Activated CD8-positive, alpha-beta T cell treated with anti-CD3 and anti-CD28 coated beads for 36 hours (primary cell): ENCODE measurements around the gene DNPH1. TPM values are rescaled to one million over a fixed set of nuclear protein-coding genes. Genes with fewer than 3 reads are reported as not detected.

ENCODE experiments used
- ATAC-seq: fragments of 200-7000 bp; cut with Tn5 transposase; one replicate; pipeline ENCODE4 v1.10.0; 2021; ENCODE audit warnings: mild to moderate bottlenecking, moderate library complexity
- CTCF ChIA-PET: fragments of 350-600 bp; sonication (Branson Sonifier 250); formaldehyde crosslinking; loops from one replicate; lab custom pipeline; 2021; ENCODE audit warnings: antibody characterized with exemption; lab: Charles Lee
- POLR2A ChIA-PET: fragments of 350-600 bp; sonication (Branson Sonifier 250); formaldehyde crosslinking; loops from one replicate; lab custom pipeline; 2021; ENCODE audit warnings: antibody characterized with exemption; lab: Charles Lee
- DNase-seq: peaks from one replicate; pipeline ENCODE4 v3.0.0-alpha.2; 2020
- H3K27ac Mint-ChIP-seq: one replicate; pipeline ENCODE4 v1.8.0; 2021; ENCODE audit warnings: mild to moderate bottlenecking, mixed read lengths
- H3K27me3 Mint-ChIP-seq: one replicate; pipeline ENCODE4 v1.8.0; 2021; ENCODE audit warnings: mixed read lengths
- H3K36me3 Mint-ChIP-seq: one replicate; pipeline ENCODE4 v1.8.0; 2021; ENCODE audit warnings: low read depth, mixed read lengths
- H3K4me1 Mint-ChIP-seq: one replicate; pipeline ENCODE4 v1.8.0; 2021; ENCODE audit warnings: low read depth, mixed read lengths
- H3K4me3 Mint-ChIP-seq: one replicate; pipeline ENCODE4 v1.8.0; 2021; ENCODE audit warnings: mild to moderate bottlenecking, moderate library complexity, mixed read lengths
- H3K9me3 Mint-ChIP-seq: one replicate; pipeline ENCODE4 v1.8.0; 2021; ENCODE audit warnings: mixed read lengths
- CTCF ChIP-seq: fragments of 200-600 bp; IDR thresholded peaks from one replicate; pipeline ENCODE4 v1.8.0; 2022; ENCODE audit warnings: antibody characterized with exemption, mild to moderate bottlenecking
- intact Hi-C: fragments of 100-400 bp; cut with micrococcal nuclease; formaldehyde crosslinking; loops from one replicate; pipeline ENCODE4 v1.10.0; 2022
- total RNA-seq, 2 experiments: library from RNA; stranded (reverse); gene quantifications; one replicate each; pipeline ENCODE4 v1.2.3, GENCODE V29; 2021

The DNPH1 gene
- total RNA-seq, 2 experiments from 2014 or later = 86.2 to 86.5 TPM

DNA sequence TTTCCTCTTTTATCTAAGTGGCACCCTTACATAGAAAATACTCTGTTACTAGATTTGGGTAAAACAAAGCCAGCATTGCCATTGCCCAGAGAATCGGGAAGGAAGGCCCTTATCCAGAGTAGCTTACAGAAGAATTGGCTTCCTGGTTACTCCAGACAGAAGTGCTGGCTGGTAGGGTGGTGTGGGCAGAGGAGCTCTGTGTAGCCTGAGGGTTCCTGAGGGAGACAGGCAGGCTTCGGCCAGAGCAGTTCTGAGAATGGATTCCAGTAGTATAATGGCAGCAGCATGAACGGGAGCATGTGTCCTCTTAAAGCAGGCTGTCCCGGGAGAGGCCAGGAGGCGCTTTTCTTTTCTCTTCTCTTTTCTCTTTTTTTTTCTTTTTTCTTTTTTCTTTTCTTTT is 35.4 kb downstream of the DNPH1 start:
- CTCF ChIA-PET = interaction anchor here (1.1 kb wide), 1 partner anchor 21 kb away, joined by 3 read pairs; no protein-coding TSS in a partner anchor
- DNase-seq (no peak), ATAC-seq (no peak)
- Mint-ChIP-seq H3K9me3 (no peaks in the 10 kb centered on the region), H3K36me3 (peaks cover 25% of the 10 kb centered on the region), H3K4me1 (peaks cover 8% of the 10 kb centered on the region), H3K27ac (no peak overlapping the region), H3K4me3 (no peak overlapping the region), H3K27me3 (no peaks in the 10 kb centered on the region)
- intact Hi-C loops = no loop called here
- TF ChIP-seq CTCF = no peak
- POLR2A ChIA-PET = interaction anchor here (1.0 to 1.4 kb wide), 2 partner anchors 13 to 26 kb away, joined by 3 to 5 read pairs; no protein-coding TSS in a partner anchor

- DNase-seq = no peak
- CTCF ChIA-PET = no interaction called here
- Mint-ChIP-seq H3K4me1 (peaks cover 8% of the 10 kb centered on the region), H3K36me3 (peaks cover 31% of the 10 kb centered on the region), H3K27me3 (no peaks in the 10 kb centered on the region), H3K4me3 (no peak overlapping the region), H3K27ac (no peak overlapping the region), H3K9me3 (no peaks in the 10 kb centered on the region)
- TF ChIP-seq CTCF = no peak
- no peak for ATAC-seq
- intact Hi-C loops = no loop called here
- POLR2A ChIA-PET = no interaction called here
Measured at GRCh38 chr6:43192911-43193310, 36.4 kb downstream of the DNPH1 start.

GRCh38 chr6:43189776-43190304 is 39.4 kb downstream of the DNPH1 start:
- H3K27ac Mint-ChIP-seq = no peak overlapping the region
- H3K9me3 Mint-ChIP-seq = no peaks in the 10 kb centered on the region
- no peak for TF ChIP-seq CTCF
- DNase-seq (no peak), ATAC-seq (no peak)
- POLR2A ChIA-PET = no interaction called here
- H3K4me3 Mint-ChIP-seq = no peak overlapping the region
- peaks cover 21% of the 10 kb centered on the region for H3K4me1 Mint-ChIP-seq
- intact Hi-C loops = no loop called here
- CTCF ChIA-PET = interaction anchor here (4.1 kb wide), 1 partner anchor 39 kb away, joined by 16 read pairs; the partner anchor contains the start of gene DNPH1
- H3K27me3 Mint-ChIP-seq = no peaks in the 10 kb centered on the region
- peaks cover 28% of the 10 kb centered on the region for H3K36me3 Mint-ChIP-seq

DNA sequence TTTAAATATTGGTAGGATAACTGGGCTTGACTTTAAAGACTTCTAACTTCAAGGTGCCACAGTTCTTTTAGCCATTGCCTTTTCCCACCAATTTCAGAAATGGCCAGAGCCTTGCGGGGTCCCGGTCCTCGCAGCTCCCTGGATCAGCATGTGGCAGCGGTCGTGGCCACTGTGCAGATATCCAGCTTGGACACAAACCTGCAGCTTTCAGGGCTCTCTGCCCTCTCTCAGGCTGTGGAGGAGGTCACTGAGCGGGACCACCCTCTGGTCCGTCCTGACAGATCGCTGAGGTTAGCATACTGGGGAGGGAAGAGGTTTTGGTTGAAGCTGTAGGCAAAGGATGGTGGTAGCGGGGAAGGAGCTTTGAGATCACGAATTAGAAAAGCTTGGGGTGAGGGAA is 40.9 kb downstream of the DNPH1 start:
- CTCF ChIA-PET = interaction anchor here (0.6 to 4.1 kb wide), 2 partner anchors 41 to 508 kb away, joined by 3 to 16 read pairs; partner anchors contain the start of gene DNPH1
- POLR2A ChIA-PET = interaction anchor here (0.7 kb wide), 1 partner anchor 582 kb away, joined by 3 read pairs; no protein-coding TSS in a partner anchor
- no peak overlapping the region for H3K4me3 Mint-ChIP-seq
- H3K27ac Mint-ChIP-seq = no peak overlapping the region
- TF ChIP-seq CTCF = no peak
- peaks cover 31% of the 10 kb centered on the region for H3K36me3 Mint-ChIP-seq
- intact Hi-C loops = no loop called here
- peaks cover 34% of the 10 kb centered on the region for H3K4me1 Mint-ChIP-seq
- ATAC-seq (no peak), DNase-seq (no peak)
- H3K9me3 Mint-ChIP-seq = no peaks in the 10 kb centered on the region
- no peaks in the 10 kb centered on the region for H3K27me3 Mint-ChIP-seq

DNA sequence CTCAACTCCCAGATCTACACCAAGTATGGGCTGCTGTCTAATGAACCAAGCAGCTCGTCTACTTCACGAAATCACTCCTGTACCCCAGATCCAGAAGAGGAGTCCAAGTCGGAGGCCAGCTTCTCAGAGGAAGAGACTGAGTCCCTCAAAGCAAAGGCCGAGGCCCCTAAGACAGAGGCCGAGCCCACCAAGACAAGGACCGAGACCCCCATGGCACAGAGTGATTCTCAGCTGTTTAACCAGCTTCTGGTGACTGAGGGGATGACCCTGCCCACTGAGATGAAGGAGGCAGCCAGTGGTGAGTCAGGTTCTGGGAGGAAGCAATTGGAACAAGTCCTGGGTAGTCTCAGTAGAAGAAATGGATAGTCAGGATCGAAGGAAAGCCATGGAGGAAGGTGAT is 41.5 kb downstream of the DNPH1 start:
- ChIA-PET POLR2A (no interaction called here), CTCF (interaction anchor here (4.1 kb wide), 1 partner anchor 41 kb away, joined by 16 read pairs; the partner anchor contains the start of gene DNPH1)
- ATAC-seq (no peak), DNase-seq (no peak)
- H3K4me1 Mint-ChIP-seq = peaks cover 40% of the 10 kb centered on the region
- peaks cover 24% of the 10 kb centered on the region for H3K36me3 Mint-ChIP-seq
- intact Hi-C loops = no loop called here
- no peak overlapping the region for H3K27ac Mint-ChIP-seq
- no peaks in the 10 kb centered on the region for H3K27me3 Mint-ChIP-seq
- H3K4me3 Mint-ChIP-seq = no peak overlapping the region
- H3K9me3 Mint-ChIP-seq = no peaks in the 10 kb centered on the region
- no peak for TF ChIP-seq CTCF
